Measurements from ENCODE around the gene BCAP29.

DNA sequence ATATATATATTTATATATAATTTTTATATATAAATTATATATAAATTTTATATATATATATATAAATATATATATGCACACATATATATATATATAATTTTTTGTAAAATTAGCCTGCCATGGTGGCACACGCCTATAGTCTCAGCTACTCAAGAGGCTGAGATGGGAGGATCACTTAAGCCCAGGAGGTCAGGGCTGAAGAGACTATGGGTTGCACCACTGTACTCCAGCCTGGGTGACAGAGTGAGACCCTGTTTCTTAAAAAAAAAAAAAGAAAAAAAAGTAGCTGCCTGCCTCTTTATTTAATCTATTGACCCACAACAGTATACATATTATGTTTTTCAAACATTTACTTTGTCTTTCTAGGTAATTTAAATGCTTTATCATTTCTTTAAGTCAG lies 19.2 kb downstream of the BCAP29 start:
- TF ChIP-seq, protein P1, sequence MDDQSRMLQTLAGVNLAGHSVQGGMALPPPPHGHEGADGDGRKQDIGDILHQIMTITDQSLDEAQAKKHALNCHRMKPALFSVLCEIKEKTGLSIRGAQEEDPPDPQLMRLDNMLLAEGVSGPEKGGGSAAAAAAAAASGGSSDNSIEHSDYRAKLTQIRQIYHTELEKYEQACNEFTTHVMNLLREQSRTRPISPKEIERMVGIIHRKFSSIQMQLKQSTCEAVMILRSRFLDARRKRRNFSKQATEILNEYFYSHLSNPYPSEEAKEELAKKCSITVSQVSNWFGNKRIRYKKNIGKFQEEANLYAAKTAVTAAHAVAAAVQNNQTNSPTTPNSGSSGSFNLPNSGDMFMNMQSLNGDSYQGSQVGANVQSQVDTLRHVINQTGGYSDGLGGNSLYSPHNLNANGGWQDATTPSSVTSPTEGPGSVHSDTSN (CRISPR knock-in tag; IDR thresholded peaks at IDR 0.05) = no peak
- TF ChIP-seq ZSCAN30 (tag by site-specific recombination; IDR thresholded peaks at IDR 0.05) (no peak), YY1 (tag by site-specific recombination; IDR thresholded peaks at IDR 0.05) (no peak), ZNF670 (tag by site-specific recombination; IDR thresholded peaks at IDR 0.05; ENCODE audit: low read depth) (no peak)

Measured in HEK293 (cell line).